A673 (cell line): ENCODE results near the gene PRUNE2. TPM values are rescaled to one million over a fixed set of nuclear protein-coding genes. Genes with fewer than 3 reads are reported as not detected.

Experiments
- BruUV-seq: library from RNA; stranded (reverse); fragments of 400-500 nt; replicated peaks from 2 replicates; lab custom pipeline; 2021; lab: Mats Ljungman, UMichigan
- CTCF ChIA-PET: fragments of 300-600 bp; sonication (Branson Sonifier 250); formaldehyde crosslinking; loops from one replicate; lab custom pipeline; 2022; ENCODE audit warnings: antibody characterized with exemption; lab: Charles Lee
- POLR2A ChIA-PET: fragments of 300-600 bp; sonication (Branson Sonifier 250); formaldehyde crosslinking; loops from one replicate; lab custom pipeline; 2022; ENCODE audit warnings: antibody characterized with exemption; ENCODE audit not compliant: low non-redundant PET; lab: Charles Lee
- DNase-seq: peaks from one replicate; pipeline ENCODE4 v3.0.0-alpha.2; 2015; ENCODE audit warnings: low spot score
- H3K27ac ChIP-seq: fragments of 200-600 bp; sonication (generic); 2 replicates; pipeline ENCODE4 v1.5.1; 2016; ENCODE audit warnings: mixed run types, low read depth, mild to moderate bottlenecking, mixed read lengths, antibody characterized with exemption, low read length; ENCODE audit not compliant: poor library complexity, severe bottlenecking
- H3K27me3 ChIP-seq: fragments of 200-600 bp; sonication (generic); replicated peaks from 2 replicates; pipeline ENCODE4 v1.6.1; 2017; ENCODE audit warnings: mixed run types, low read depth, mild to moderate bottlenecking, mixed read lengths, antibody characterized with exemption, low read length; ENCODE audit not compliant: insufficient read depth, poor library complexity
- H3K36me3 ChIP-seq: fragments of 200-600 bp; sonication (generic); 2 replicates; pipeline ENCODE4 v1.6.1; 2016; ENCODE audit warnings: mixed run types, mild to moderate bottlenecking, mixed read lengths, antibody characterized with exemption, low read length; ENCODE audit not compliant: insufficient read depth, poor library complexity, severe bottlenecking
- H3K4me1 ChIP-seq: fragments of 200-600 bp; sonication (generic); 2 replicates; pipeline ENCODE4 v1.6.1; 2017; ENCODE audit warnings: mixed run types, mild to moderate bottlenecking, mixed read lengths, antibody characterized with exemption, low read length; ENCODE audit not compliant: insufficient read depth, poor library complexity, severe bottlenecking
- H3K4me3 ChIP-seq: fragments of 200-600 bp; sonication (generic); 2 replicates; pipeline ENCODE4 v1.5.1; 2016; ENCODE audit warnings: low read depth, mixed run types, mild to moderate bottlenecking, mixed read lengths, low read length; ENCODE audit not compliant: poor library complexity, severe bottlenecking
- H3K9me3 ChIP-seq: fragments of 200-600 bp; sonication (generic); 2 replicates; pipeline ENCODE4 v1.6.1; 2016; ENCODE audit warnings: mixed run types, low read depth, mild to moderate bottlenecking, mixed read lengths, antibody characterized with exemption, low read length; ENCODE audit not compliant: poor library complexity, severe bottlenecking
- CTCF ChIP-seq: fragments of 300-800, 200-600 bp; sonication (generic); conservative IDR thresholded peaks from 2 replicates; pipeline ENCODE4 v1.5.1; 2017; ENCODE audit warnings: low read depth, mild to moderate bottlenecking, antibody characterized with exemption, low read length, moderate library complexity, mixed read lengths
- EZH2 ChIP-seq: fragments of 200-600 bp; sonication (generic); IDR thresholded peaks from 2 replicates; pipeline ENCODE4 v1.6.1; 2017; ENCODE audit warnings: borderline replicate concordance, low read depth, mild to moderate bottlenecking, mixed read lengths, antibody characterized with exemption, low read length; ENCODE audit not compliant: poor library complexity, severe bottlenecking
- intact Hi-C: fragments of 100-400 bp; cut with micrococcal nuclease; formaldehyde crosslinking; loops from one replicate; pipeline ENCODE4 v1.10.0; 2022; ENCODE audit not compliant: unreplicated experiment
- total RNA-seq: library from RNA; stranded (reverse); gene quantifications from 2 replicates; pipeline ENCODE4 v1.2.3, GENCODE V29; 2021

Gene PRUNE2
- total RNA-seq, 1 experiment from 2014 or later: not detected

GRCh38 chr9:76764138-76764537 is 141.8 kb downstream of the PRUNE2 start, which contains the start of gene PCA3:
PCA3 (plus strand) TSS chr9:76764438.
- ChIA-PET CTCF (no interaction called here), POLR2A (no interaction called here)
- BruUV-seq: no TSS peak
- no peak for DNase-seq
- Histone ChIP-seq H3K4me1 (no peaks in the 10 kb centered on the region), H3K4me3 (no peak within 1 kb of the TSS), H3K36me3 (no peaks in the 10 kb centered on the region), H3K27me3 (no peaks in the 10 kb centered on the region), H3K27ac (no peak within 1 kb of the TSS), H3K9me3 (no peaks in the 10 kb centered on the region)
- TF ChIP-seq CTCF (no peak), EZH2 (no peak)
- intact Hi-C loops: loop anchor here (5.0 kb wide), 2 partner anchors 223 to 248 kb away; no protein-coding TSS in a partner anchor

- no peaks in the 10 kb centered on the region for H3K36me3 ChIP-seq
- H3K9me3 ChIP-seq: no peaks in the 10 kb centered on the region
- intact Hi-C loops: loop anchor here (5.0 kb wide), 2 partner anchors 226 to 251 kb away; no protein-coding TSS in a partner anchor
- no peak overlapping the region for H3K4me3 ChIP-seq
- no TSS peak for BruUV-seq
- ChIA-PET CTCF (interaction anchor here (0.6 to 1.4 kb wide), 3 partner anchors 235 to 390 kb away, joined by 3 to 8 read pairs (median 3); no protein-coding TSS in a partner anchor), POLR2A (no interaction called here)
- DNase-seq: peak; percentile 2
- no peak overlapping the region for H3K27ac ChIP-seq
- no peaks in the 10 kb centered on the region for H3K4me1 ChIP-seq
- TF ChIP-seq EZH2: no peak
- TF ChIP-seq CTCF: peak; percentile 50
- no peaks in the 10 kb centered on the region for H3K27me3 ChIP-seq
Observed at GRCh38 chr9:76761448-76761847, 144.5 kb downstream of the PRUNE2 start.

GRCh38 chr9:76759732-76760131 is 146.2 kb downstream of the PRUNE2 start:
- H3K4me3 ChIP-seq: no peak overlapping the region
- ChIA-PET CTCF (no interaction called here), POLR2A (no interaction called here)
- no peaks in the 10 kb centered on the region for H3K27me3 ChIP-seq
- no peaks in the 10 kb centered on the region for H3K36me3 ChIP-seq
- DNase-seq: no peak
- H3K4me1 ChIP-seq: no peaks in the 10 kb centered on the region
- H3K9me3 ChIP-seq: no peaks in the 10 kb centered on the region
- no TSS peak for BruUV-seq
- TF ChIP-seq EZH2 (no peak), CTCF (no peak)
- intact Hi-C loops: loop anchor here (5.0 kb wide), 2 partner anchors 228 to 253 kb away; no protein-coding TSS in a partner anchor
- H3K27ac ChIP-seq: no peak overlapping the region
